HEK293 (cell line): ENCODE measurements around the gene SCUBE1.

ENCODE experiments used
- CTCF ChIA-PET: fragments of 350-600 bp; formaldehyde crosslinking; extraction: SDS; loops from one replicate; lab custom pipeline; 2021; ENCODE audit warnings: antibody characterized with exemption; lab: Yijun Ruan, JAX
- POLR2A ChIA-PET: fragments of 300-600 bp; formaldehyde crosslinking; extraction: SDS; loops from one replicate; lab custom pipeline; 2020; ENCODE audit warnings: antibody characterized with exemption, inconsistent platforms; lab: Yijun Ruan, JAX
- H3K27ac ChIP-seq: fragments of 200-500 bp; sonication (Bioruptor generic); 2 replicates; pipeline ENCODE4 v1.5.1; 2014; ENCODE audit warnings: low read depth, low read length, control low read depth, inconsistent platforms; ENCODE audit errors: extremely low read depth
- H3K36me3 ChIP-seq, 2 experiments: fragments of 200-500 bp in 1 of 2; sonication (Bioruptor generic) in 1 of 2; 1 replicate in 1 of 2; 2 replicates in 1 of 2; pipeline ENCODE4 v1.5.1; 2014 to 2017; ENCODE audit warnings: inconsistent platforms in 2 of 2, low read length in 2 of 2; ENCODE audit not compliant: control insufficient read depth in 2 of 2, insufficient read depth in 1 of 2
- H3K4me1 ChIP-seq: fragments of 200-500 bp; sonication (Bioruptor generic); 2 replicates; pipeline ENCODE4 v1.5.1; 2014; ENCODE audit warnings: mild to moderate bottlenecking, low read length, inconsistent platforms; ENCODE audit not compliant: control insufficient read depth, insufficient read depth
- H3K4me3 ChIP-seq: 2 replicates; pipeline ENCODE4 v1.5.1; 2011; ENCODE audit warnings: low read depth, mild to moderate bottlenecking, control low read depth, low read length, moderate library complexity
- H3K9me3 ChIP-seq: fragments of 200-500 bp; sonication (Bioruptor generic); 2 replicates; pipeline ENCODE4 v1.5.1; 2014; ENCODE audit warnings: low read depth, low read length, inconsistent platforms; ENCODE audit not compliant: control insufficient read depth, insufficient read depth
- AEBP2 ChIP-seq: fragments of 450-650 bp; formaldehyde crosslinking; IDR thresholded peaks from 2 replicates; pipeline ENCODE4 v1.5.1; 2016; ENCODE audit warnings: missing biosample characterization, missing genetic modification characterization, borderline replicate concordance
- OVOL3 ChIP-seq: fragments of 450-650 bp; formaldehyde crosslinking; IDR thresholded peaks from 2 replicates; pipeline ENCODE4 v1.5.1; 2016; ENCODE audit warnings: missing biosample characterization, missing genetic modification characterization
- SP2 ChIP-seq: fragments of 450-650 bp; formaldehyde crosslinking; IDR thresholded peaks from 2 replicates; pipeline ENCODE4 v1.5.1; 2016; ENCODE audit warnings: missing biosample characterization, missing genetic modification characterization
- ZBTB8A ChIP-seq: fragments of 450-650 bp; formaldehyde crosslinking; IDR thresholded peaks from 2 replicates; pipeline ENCODE4 v1.5.1; 2016; ENCODE audit warnings: missing biosample characterization, missing genetic modification characterization
- ZIC2 ChIP-seq: fragments of 450-650 bp; formaldehyde crosslinking; IDR thresholded peaks from 2 replicates; pipeline ENCODE4 v1.5.1; 2016; ENCODE audit warnings: missing biosample characterization, missing genetic modification characterization
- ZNF16 ChIP-seq: fragments of 450-650 bp; formaldehyde crosslinking; IDR thresholded peaks from 2 replicates; pipeline ENCODE4 v1.5.1; 2016; ENCODE audit warnings: low read depth, missing biosample characterization, missing genetic modification characterization
- ZNF175 ChIP-seq: fragments of 450-650 bp; formaldehyde crosslinking; IDR thresholded peaks from 2 replicates; pipeline ENCODE4 v1.5.1; 2016; ENCODE audit warnings: missing biosample characterization, missing genetic modification characterization
- ZNF221 ChIP-seq: fragments of 450-650 bp; formaldehyde crosslinking; IDR thresholded peaks from 2 replicates; pipeline ENCODE4 v1.5.1; 2017; ENCODE audit warnings: missing biosample characterization, missing genetic modification characterization, borderline replicate concordance
- ZNF398 ChIP-seq: fragments of 450-650 bp; formaldehyde crosslinking; IDR thresholded peaks from 2 replicates; pipeline ENCODE4 v1.5.1; 2017; ENCODE audit warnings: missing biosample characterization, missing genetic modification characterization
- ZNF488 ChIP-seq: fragments of 450-650 bp; formaldehyde crosslinking; IDR thresholded peaks from 2 replicates; pipeline ENCODE4 v1.5.1; 2016; ENCODE audit warnings: missing biosample characterization, missing genetic modification characterization
- ZNF596 ChIP-seq: fragments of 450-650 bp; IDR thresholded peaks from 2 replicates; pipeline ENCODE4 v1.5.0; 2018; ENCODE audit warnings: missing biosample characterization, mild to moderate bottlenecking, missing genetic modification characterization, moderate library complexity
- ZNF639 ChIP-seq: fragments of 450-650 bp; formaldehyde crosslinking; IDR thresholded peaks from 2 replicates; pipeline ENCODE4 v1.5.1; 2016; ENCODE audit warnings: missing biosample characterization, missing genetic modification characterization
- ZNF677 ChIP-seq: fragments of 450-650 bp; IDR thresholded peaks from 2 replicates; pipeline ENCODE4 v1.5.0; 2018; ENCODE audit warnings: missing biosample characterization, mild to moderate bottlenecking, missing genetic modification characterization, moderate library complexity
- ZNF768 ChIP-seq: fragments of 450-650 bp; formaldehyde crosslinking; IDR thresholded peaks from 2 replicates; pipeline ENCODE4 v1.5.1; 2018; ENCODE audit warnings: missing biosample characterization, mild to moderate bottlenecking, missing genetic modification characterization
- TF ChIP-seq, protein P1 (sequence below): fragments of 450-650 bp; IDR thresholded peaks from 2 replicates; pipeline ENCODE4 v1.5.1; 2018; ENCODE audit warnings: missing biosample characterization, mild to moderate bottlenecking, missing genetic modification characterization

Gene SCUBE1

DNA sequence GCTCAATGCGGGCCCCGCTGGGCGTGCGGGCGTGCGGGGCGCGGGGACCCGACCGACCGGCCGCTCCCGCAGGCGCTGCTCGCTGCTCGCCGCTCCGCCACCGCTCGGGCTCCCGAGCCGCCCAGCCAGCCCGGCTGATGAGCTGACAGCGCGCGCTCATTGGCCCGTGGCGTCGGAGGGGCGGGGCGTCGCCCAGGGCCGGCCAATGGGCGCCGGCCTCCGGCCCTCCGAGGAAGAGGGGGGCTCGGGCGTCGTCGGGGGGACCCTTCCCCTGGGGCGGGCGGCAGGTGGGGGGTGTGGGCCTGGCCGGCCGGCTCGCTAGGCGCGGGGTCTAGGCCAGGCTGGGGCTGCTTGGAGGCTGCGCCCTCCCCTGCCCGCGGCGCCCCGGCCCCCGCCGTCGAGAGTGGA lies at the start of gene SCUBE1:
Gene SCUBE1, minus strand, starts transcription at position 111 of the 408 bp plus-strand sequence. CDS start 111 bp downstream, outside the sequence.
- Histone ChIP-seq H3K4me3 (peak within 1 kb of the TSS; percentile 25), H3K4me1 (no peaks in the 10 kb centered on the region; the same call in 1 of the 2 replicates), H3K36me3 (no peaks in the 10 kb centered on the region), H3K27ac (no peak within 1 kb of the TSS), H3K9me3 (no peaks in the 10 kb centered on the region)
- ChIA-PET CTCF (interaction anchor here (0.6 to 5.9 kb wide), 4 partner anchors 31 to 113 kb away, joined by 3 to 318 read pairs (median 66); no protein-coding TSS in a partner anchor), POLR2A (no interaction called here)
- no peak for TF ChIP-seq ZNF677 (tag by site-specific recombination)
- TF ChIP-seq, protein P1, sequence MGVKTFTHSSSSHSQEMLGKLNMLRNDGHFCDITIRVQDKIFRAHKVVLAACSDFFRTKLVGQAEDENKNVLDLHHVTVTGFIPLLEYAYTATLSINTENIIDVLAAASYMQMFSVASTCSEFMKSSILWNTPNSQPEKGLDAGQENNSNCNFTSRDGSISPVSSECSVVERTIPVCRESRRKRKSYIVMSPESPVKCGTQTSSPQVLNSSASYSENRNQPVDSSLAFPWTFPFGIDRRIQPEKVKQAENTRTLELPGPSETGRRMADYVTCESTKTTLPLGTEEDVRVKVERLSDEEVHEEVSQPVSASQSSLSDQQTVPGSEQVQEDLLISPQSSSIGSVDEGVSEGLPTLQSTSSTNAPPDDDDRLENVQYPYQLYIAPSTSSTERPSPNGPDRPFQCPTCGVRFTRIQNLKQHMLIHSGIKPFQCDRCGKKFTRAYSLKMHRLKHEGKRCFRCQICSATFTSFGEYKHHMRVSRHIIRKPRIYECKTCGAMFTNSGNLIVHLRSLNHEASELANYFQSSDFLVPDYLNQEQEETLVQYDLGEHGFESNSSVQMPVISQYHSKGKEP (tag by site-specific recombination), result no peak
- no peak for TF ChIP-seq ZNF221 (tag by site-specific recombination)
- no peak for TF ChIP-seq AEBP2 (tag by site-specific recombination)
- TF ChIP-seq ZNF398 (tag by site-specific recombination), result peak; percentile 60; the same call in 1 of the 2 replicates
- TF ChIP-seq OVOL3, result no peak
- TF ChIP-seq ZNF175, result no peak
- peak; percentile 42; the same call in 1 of the 2 replicates for TF ChIP-seq ZBTB8A
- peak; percentile 44; the same call in 1 of the 2 replicates for TF ChIP-seq ZNF16 (tag by site-specific recombination)
- TF ChIP-seq ZNF639 (tag by site-specific recombination), result no peak
- TF ChIP-seq ZNF488 (tag by site-specific recombination), result no peak
- peak; percentile 31; the same call in 1 of the 2 replicates for TF ChIP-seq SP2

GRCh38 chr22:43392385-43392989 lies 49.3 kb upstream of the SCUBE1 start:
- TF ChIP-seq ZIC2 (peak; percentile 77), ZNF768 (tag by site-specific recombination) (no peak), ZNF596 (tag by site-specific recombination) (peak; percentile 92)
- Histone ChIP-seq H3K36me3 (no peaks in the 10 kb centered on the region), H3K4me1 (no peaks in the 10 kb centered on the region), H3K27ac (no peak overlapping the region), H3K4me3 (no peak overlapping the region), H3K9me3 (no peaks in the 10 kb centered on the region; the same call in 1 of the 2 replicates)
- POLR2A ChIA-PET, result no interaction called here
- CTCF ChIA-PET, result interaction anchor here (2.8 kb wide), 1 partner anchor 46 kb away, joined by 7 read pairs; no protein-coding TSS in a partner anchor
